ENCODE data around the gene PLIN4.

The PLIN4 gene

DNA sequence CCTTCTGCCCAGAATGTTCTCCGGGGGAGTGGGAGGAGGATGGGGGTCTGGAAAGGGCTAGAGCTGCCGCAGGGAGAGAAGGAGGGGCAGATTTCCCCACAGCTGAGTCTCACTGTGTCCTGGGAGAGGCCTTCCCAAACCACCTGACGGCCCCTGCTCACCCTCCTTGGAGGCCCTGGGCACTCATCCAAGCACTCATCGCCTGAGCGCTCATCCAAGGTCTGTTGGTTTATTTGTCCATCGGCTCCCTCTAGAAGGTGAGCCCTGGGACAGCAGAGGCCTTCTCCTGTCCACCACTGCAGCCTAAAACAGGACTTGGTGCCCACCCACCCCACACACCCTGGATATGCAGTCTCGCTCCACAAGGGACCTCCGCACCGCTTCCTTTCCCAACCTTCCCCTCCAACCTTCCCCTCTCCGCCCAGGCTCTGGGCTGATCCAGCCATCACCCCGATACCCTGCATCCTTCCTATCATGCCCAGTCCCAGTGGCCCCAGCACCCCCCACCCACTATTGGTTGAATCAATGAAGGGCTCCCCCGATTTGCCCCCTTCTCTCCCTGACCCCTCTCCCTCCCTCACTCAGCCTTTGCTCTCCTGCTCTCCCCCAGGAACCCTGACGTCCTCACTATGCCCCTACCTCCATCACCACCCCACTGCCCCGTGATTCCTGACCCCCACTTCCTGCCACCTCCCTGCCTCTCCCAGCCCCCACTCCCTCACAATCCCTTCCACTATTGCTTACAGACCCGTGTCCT is 62.4 kb downstream of the PLIN4 start:
- peaks cover 16% of the 10 kb centered on the region for H3K4me1 Mint-ChIP-seq
- no peak for DNase-seq
- peaks cover 3% of the 10 kb centered on the region for H3K36me3 Mint-ChIP-seq (ENCODE audit: low read depth)
- peak overlapping the region; percentile 87 for H3K27ac Mint-ChIP-seq
- H3K9me3 Mint-ChIP-seq: no peaks in the 10 kb centered on the region
- ATAC-seq: no peak
- peak overlapping the region; percentile 88 for H3K4me3 Mint-ChIP-seq
- peaks cover 2% of the 10 kb centered on the region for H3K27me3 Mint-ChIP-seq

DNA sequence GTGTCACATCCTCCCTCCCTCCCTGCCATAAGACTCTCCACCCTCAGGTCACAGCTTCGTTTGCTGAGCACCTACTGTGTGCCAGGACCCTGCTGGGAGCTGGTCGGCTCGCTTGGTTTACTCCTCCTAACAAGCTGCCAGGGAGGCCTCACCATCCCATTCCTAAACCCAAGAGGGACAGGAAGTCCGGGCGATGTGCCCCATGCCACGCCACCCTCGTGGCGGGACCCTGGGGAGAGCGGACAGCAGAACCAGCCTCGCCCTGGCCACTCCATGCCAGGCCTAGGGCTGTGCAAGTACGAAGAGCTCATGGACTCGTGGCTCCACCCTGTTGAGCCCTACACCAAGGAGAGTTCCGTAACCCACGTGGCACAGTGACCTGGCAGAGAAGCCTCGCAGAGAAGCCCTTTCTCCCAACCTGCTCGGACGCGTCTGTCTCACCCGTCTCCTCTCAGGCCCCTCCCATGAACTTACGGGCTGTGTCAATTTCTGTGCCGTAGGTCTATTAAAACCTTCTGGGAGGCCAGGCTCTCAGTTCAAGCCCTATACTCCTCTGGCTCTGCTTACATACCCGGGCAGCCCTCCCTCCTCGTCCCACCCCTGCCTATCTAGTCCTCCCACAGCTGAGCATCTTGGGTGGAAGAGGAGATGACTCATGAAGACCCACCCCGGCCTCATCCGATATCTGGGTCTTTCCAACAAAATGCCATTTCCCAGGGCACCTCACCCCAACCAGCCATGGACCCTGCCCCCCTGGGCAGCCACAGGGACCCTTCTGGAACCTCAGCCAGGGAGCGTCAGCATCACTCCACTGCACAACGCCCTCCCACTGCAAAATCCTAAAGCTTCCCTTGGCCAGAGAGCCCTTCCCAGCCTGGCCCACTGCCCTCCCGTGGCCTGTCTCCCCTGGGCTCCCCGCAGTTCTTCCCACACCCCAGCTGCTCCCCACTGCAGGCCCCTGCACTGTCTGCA is 63.3 kb downstream of the PLIN4 start:
- Mint-ChIP-seq H3K36me3 (ENCODE audit: low read depth) (peaks cover 6% of the 10 kb centered on the region), H3K4me1 (peaks cover 16% of the 10 kb centered on the region), H3K27me3 (peaks cover 2% of the 10 kb centered on the region), H3K4me3 (no peak overlapping the region), H3K27ac (peak overlapping the region; percentile 54), H3K9me3 (no peaks in the 10 kb centered on the region)
- no peak for ATAC-seq
- DNase-seq: no peak

DNA sequence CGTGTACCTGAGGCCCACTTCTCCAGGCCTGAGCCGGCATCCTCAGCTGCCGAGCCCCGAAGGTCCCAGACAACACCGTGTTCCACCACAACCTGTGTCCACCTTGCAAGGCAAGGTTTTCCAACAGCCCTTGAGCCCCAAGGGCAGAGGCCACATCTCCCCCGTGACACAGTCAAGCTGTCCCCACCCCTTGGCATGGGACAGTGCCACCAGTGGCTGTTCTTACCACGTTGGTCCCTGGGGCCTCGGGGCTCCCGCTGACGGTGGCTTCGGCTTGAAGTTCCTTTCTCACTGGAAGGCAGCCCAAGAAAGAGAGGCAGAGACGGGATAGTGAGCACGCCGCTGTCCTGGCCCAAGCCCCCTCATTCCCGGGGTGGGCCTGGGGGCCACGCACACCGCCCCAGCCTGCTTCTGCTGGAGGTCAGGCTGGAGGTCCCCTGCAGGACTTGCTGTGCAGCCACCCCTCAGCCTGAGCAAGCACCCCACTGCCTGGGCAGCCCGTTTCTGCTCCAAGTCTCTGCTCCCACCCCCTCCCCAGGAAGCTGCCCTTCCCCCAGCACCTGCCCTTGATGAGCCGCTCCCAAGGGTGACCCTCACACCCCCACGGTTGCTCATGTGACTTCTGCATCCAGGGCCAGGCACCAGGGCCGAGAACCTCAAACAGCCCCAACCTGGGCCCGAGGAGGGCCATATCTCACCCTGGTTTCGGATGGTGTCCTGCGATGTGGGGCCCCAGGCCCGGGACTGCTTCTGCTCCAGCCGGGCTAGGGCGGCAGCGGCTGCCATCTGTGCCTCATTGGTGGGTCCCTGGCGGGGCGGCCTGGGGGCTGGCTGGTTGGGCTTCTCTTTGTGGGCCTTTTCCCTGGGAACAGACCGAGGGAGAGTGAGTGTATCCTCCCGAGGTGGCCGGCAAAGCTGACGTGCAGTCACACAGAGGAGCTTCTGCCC is 64.8 kb downstream of the PLIN4 start:
- Mint-ChIP-seq H3K4me1 (peaks cover 16% of the 10 kb centered on the region), H3K27me3 (peaks cover 2% of the 10 kb centered on the region), H3K4me3 (no peak overlapping the region), H3K9me3 (no peaks in the 10 kb centered on the region), H3K36me3 (ENCODE audit: low read depth) (peaks cover 9% of the 10 kb centered on the region), H3K27ac (no peak overlapping the region)
- no peak for DNase-seq
- ATAC-seq: no peak

DNA sequence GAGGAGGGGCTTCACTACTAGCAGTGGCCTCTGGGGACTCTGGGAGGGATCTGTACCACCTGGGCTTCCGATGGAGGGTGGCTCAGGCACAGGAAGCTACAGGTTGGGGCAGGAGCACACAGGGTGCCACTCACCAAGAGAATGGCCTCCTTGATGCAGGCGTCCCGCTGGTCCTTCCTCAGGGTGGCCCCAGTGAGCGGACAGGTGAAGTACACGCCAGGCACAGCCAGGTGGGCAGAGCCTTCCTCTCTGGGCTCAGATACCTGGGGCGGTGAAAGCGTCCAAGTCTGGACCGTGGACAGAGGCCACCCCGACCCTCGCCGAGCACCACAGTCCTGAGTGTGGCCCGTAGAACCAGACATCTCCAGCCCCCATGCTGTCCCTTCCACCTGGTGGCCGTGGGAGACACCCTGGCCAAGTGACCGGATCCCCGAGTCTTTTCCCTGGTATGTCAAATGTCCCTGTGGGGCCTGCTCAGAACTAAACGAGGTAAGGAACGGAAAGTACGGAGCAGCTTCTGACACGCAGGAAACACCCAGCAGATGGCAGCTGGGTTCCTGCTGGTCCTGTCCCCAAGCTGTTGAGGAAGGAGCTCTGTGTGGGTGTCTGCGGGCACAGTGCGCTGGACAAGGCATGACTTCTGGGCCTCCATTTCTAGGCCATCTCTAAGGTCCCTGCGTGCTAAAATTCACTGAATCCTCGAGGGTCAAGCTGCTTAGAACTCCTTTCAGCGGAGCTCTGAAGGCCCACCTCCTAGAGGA is 65.9 kb downstream of the PLIN4 start:
- peaks cover 13% of the 10 kb centered on the region for H3K4me1 Mint-ChIP-seq
- H3K27me3 Mint-ChIP-seq: no peaks in the 10 kb centered on the region
- H3K4me3 Mint-ChIP-seq: no peak overlapping the region
- no peak overlapping the region for H3K27ac Mint-ChIP-seq
- DNase-seq (no peak), ATAC-seq (no peak)
- H3K9me3 Mint-ChIP-seq: no peaks in the 10 kb centered on the region
- peaks cover 9% of the 10 kb centered on the region for H3K36me3 Mint-ChIP-seq (ENCODE audit: low read depth)
